MCF 10A (cell line): ENCODE results near the gene PPM1F. TPM values are rescaled to one million over a fixed set of nuclear protein-coding genes. Genes with fewer than 3 reads are reported as not detected.
"Not testable (repeated sequence)": the region's sequence is repeated elsewhere in the genome, so short reads cannot be mapped to it uniquely, and the experiment has no call there.

Experiments
- BruUV-seq: library from RNA; stranded (reverse); fragments of 400-500 nt; replicated peaks from 2 replicates; lab custom pipeline; 2021; lab: Mats Ljungman, UMichigan
- CTCF ChIA-PET: fragments of 300-600 bp; sonication (Branson Sonifier 250); formaldehyde crosslinking; extraction: SDS; loops from one replicate; lab custom pipeline; 2021; ENCODE audit warnings: antibody characterized with exemption, inconsistent platforms; lab: Yijun Ruan, JAX
- POLR2A ChIA-PET: fragments of 300-600, 350-650 bp; sonication (Branson Sonifier 250); formaldehyde crosslinking; extraction: SDS; loops from one replicate; lab custom pipeline; 2020; ENCODE audit warnings: antibody characterized with exemption, inconsistent platforms; lab: Yijun Ruan, JAX
- DNase-seq: peaks from one replicate; pipeline ENCODE4 v3.0.0-alpha.2; 2018; ENCODE audit not compliant: unreplicated experiment
- H3K27ac Mint-ChIP-seq: one replicate; pipeline ENCODE4 v1.8.0; 2022; ENCODE audit warnings: mild to moderate bottlenecking, low read depth, mixed read lengths; ENCODE audit not compliant: unreplicated experiment
- H3K27me3 Mint-ChIP-seq: one replicate; pipeline ENCODE4 v1.8.0; 2022; ENCODE audit warnings: mixed read lengths; ENCODE audit not compliant: insufficient read depth, unreplicated experiment
- H3K36me3 Mint-ChIP-seq: one replicate; pipeline ENCODE4 v1.8.0; 2022; ENCODE audit warnings: mild to moderate bottlenecking, moderate library complexity, mixed read lengths; ENCODE audit not compliant: insufficient read depth, unreplicated experiment
- H3K4me1 Mint-ChIP-seq: one replicate; pipeline ENCODE4 v1.8.0; 2022; ENCODE audit warnings: mixed read lengths; ENCODE audit not compliant: insufficient read depth, unreplicated experiment
- H3K4me3 Mint-ChIP-seq: one replicate; pipeline ENCODE4 v1.8.0; 2022; ENCODE audit warnings: mild to moderate bottlenecking, moderate library complexity, mixed read lengths; ENCODE audit not compliant: unreplicated experiment
- H3K9me3 Mint-ChIP-seq: one replicate; pipeline ENCODE4 v1.8.0; 2022; ENCODE audit warnings: mixed read lengths; ENCODE audit not compliant: unreplicated experiment
- intact Hi-C: fragments of 100-400 bp; cut with micrococcal nuclease; formaldehyde crosslinking; loops from 2 replicates; pipeline ENCODE4 v1.14.1; 2022
- total RNA-seq: library from RNA; stranded (reverse); gene quantifications from 2 replicates; pipeline ENCODE4 v1.2.3, GENCODE V29; 2022
- TF ChIP-seq, protein P1 (sequence below): fragments of 200-600 bp; IDR thresholded peaks from one replicate; pipeline ENCODE4 v1.8.0; 2022; ENCODE audit warnings: antibody characterized with exemption, mild to moderate bottlenecking; ENCODE audit not compliant: unreplicated experiment

Gene PPM1F
- total RNA-seq, 1 experiment from 2014 or later = 32.6 TPM

DNA sequence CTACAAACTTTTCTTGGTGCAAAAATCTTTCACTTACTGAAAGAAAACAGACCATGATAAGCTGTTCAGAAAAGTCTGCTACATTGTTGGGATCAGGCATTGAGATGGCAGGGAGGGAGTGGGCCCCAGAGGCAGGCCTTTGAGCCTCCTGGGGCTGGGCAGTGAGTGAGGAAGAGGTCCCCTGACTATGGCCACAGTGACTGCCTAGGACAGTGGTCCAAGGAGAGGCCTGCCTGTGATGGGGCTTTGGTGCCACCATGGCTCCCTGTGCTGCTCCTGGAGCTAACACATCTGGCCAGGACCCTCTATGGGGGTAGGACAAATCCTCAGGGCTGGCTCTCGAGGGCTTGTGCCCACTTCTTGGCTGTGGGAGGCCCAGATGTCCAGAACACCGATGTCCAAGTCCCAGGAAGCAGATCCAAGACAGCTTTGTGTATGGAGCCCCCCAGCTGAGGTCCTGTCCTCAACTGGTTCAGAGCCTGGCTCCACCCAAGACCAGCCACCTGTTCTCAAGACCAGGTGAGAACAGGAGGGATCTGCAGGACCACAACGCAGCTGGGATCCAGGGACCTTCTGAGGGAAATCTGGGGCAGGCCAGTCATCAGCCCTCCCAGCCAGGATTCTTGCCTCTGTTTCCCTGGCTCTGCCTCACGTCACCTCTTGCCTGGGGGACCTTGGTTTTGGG is 36.9 kb downstream of the PPM1F start:
- Mint-ChIP-seq H3K4me1 (no peaks in the 10 kb centered on the region), H3K9me3 (no peaks in the 10 kb centered on the region), H3K27ac (no peak overlapping the region), H3K36me3 (peaks cover 5% of the 10 kb centered on the region), H3K27me3 (no peaks in the 10 kb centered on the region), H3K4me3 (no peak overlapping the region)
- TF ChIP-seq, protein P1, sequence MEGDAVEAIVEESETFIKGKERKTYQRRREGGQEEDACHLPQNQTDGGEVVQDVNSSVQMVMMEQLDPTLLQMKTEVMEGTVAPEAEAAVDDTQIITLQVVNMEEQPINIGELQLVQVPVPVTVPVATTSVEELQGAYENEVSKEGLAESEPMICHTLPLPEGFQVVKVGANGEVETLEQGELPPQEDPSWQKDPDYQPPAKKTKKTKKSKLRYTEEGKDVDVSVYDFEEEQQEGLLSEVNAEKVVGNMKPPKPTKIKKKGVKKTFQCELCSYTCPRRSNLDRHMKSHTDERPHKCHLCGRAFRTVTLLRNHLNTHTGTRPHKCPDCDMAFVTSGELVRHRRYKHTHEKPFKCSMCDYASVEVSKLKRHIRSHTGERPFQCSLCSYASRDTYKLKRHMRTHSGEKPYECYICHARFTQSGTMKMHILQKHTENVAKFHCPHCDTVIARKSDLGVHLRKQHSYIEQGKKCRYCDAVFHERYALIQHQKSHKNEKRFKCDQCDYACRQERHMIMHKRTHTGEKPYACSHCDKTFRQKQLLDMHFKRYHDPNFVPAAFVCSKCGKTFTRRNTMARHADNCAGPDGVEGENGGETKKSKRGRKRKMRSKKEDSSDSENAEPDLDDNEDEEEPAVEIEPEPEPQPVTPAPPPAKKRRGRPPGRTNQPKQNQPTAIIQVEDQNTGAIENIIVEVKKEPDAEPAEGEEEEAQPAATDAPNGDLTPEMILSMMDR = no peak
- DNase-seq = no peak
- BruUV-seq = no TSS peak
- ChIA-PET POLR2A (interaction anchor here (0.7 kb wide), 1 partner anchor 22 kb away, joined by 5 read pairs; no protein-coding TSS in a partner anchor), CTCF (interaction anchor here (0.5 to 1.0 kb wide), 8 partner anchors 13 to 140 kb away, joined by 3 to 4 read pairs (median 3); partner anchors contain the start of gene PPM1F)
- intact Hi-C loops = no loop called here

DNA sequence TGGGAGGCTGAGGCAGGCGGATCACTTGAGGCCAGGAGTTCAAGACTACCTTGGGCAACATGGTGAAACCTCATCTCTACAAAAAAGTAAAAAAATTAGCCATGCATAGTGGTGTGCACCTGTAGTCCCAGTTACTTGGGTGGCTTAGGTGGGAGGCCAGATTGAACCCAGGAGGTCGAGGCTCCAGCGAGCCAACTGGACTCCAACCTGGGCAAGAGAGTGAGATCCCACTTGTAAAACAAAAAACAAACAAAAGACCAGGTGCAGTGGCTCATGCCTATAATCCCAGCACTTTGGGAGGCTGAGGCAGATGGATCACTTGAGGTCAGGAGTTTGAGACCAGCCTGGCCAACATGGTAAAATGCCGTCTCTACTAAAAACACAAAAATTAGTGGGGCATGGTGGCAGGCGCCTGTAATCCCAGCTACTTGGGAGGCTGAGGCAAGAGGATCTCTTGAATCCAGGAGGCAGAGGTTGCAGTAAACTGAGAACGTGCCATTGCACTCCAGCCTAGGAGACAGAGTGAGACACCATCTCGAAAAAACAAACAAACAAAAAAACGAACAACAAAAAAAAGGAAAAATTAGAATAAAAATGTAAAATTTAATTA is 38.5 kb downstream of the PPM1F start:
- H3K27me3 Mint-ChIP-seq, H3K4me3 Mint-ChIP-seq, H3K9me3 Mint-ChIP-seq, BruUV-seq, DNase-seq, H3K36me3 Mint-ChIP-seq, H3K27ac Mint-ChIP-seq, intact Hi-C loops, H3K4me1 Mint-ChIP-seq: not testable (repeated sequence)
- CTCF ChIA-PET = interaction anchor here (0.7 to 1.0 kb wide), 2 partner anchors 39 to 135 kb away, joined by 3 read pairs; partner anchors contain the start of gene PPM1F
- POLR2A ChIA-PET = interaction anchor here (0.6 kb wide), 1 partner anchor 24 kb away, joined by 3 read pairs; no protein-coding TSS in a partner anchor

DNA sequence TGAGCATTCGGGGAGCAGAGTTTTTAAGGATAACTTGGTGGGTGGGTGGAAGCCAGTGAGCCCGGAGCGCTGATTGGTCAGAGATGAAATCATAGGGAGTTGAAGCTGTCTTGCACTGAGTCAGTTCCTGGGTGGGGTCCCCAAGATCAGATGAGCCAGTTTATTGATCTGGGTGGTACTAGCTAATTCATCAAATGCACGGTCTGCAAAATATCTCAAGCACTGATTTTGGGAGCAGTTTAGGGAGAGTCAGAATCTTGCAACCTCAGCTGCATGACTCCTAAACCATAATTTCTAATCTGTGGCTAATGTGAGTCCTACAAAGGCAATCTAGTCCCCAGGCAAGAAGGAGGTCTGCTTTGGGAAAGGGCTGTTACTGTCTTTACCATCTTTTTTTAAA is 42.3 kb downstream of the PPM1F start:
- H3K27me3 Mint-ChIP-seq, DNase-seq, H3K36me3 Mint-ChIP-seq, H3K27ac Mint-ChIP-seq, H3K4me1 Mint-ChIP-seq, H3K9me3 Mint-ChIP-seq, BruUV-seq, POLR2A ChIA-PET, intact Hi-C loops, H3K4me3 Mint-ChIP-seq: not testable (repeated sequence)
- CTCF ChIA-PET = interaction anchor here (1.2 kb wide), 1 partner anchor 27 kb away, joined by 3 read pairs; no protein-coding TSS in a partner anchor

DNA sequence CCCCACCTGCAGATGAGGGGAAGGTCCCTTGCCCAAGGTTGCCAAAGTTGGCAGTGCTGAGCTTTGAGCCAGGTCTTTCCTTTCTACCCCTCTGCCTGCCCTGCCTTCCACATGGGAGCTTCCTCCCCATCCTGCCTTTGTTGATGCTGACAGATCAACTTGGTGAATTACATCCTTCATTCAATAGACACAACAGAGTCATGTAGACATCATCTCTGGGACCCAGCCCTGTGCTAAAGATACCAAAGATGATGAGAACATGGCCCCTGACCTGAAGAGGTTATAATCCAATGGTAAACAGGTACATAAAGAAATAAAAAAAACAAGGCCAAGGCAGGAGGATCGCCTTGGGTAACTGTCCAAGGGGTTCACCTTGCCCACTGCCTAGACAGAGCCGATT is 42.8 kb downstream of the PPM1F start:
- no peaks in the 10 kb centered on the region for H3K36me3 Mint-ChIP-seq
- no peaks in the 10 kb centered on the region for H3K27me3 Mint-ChIP-seq
- no peak overlapping the region for H3K4me3 Mint-ChIP-seq
- TF ChIP-seq, protein P1 = no peak
- BruUV-seq = no TSS peak
- POLR2A ChIA-PET = no interaction called here
- H3K27ac Mint-ChIP-seq = no peak overlapping the region
- no peak for DNase-seq
- H3K4me1 Mint-ChIP-seq = no peaks in the 10 kb centered on the region
- CTCF ChIA-PET = interaction anchor here (0.7 to 1.2 kb wide), 2 partner anchors 22 to 28 kb away, joined by 3 read pairs; no protein-coding TSS in a partner anchor
- intact Hi-C loops = no loop called here
- H3K9me3 Mint-ChIP-seq = no peaks in the 10 kb centered on the region
